ENCODE results near the gene NYAP1. TPM values are rescaled to one million over a fixed set of nuclear protein-coding genes. Genes with fewer than 3 reads are reported as not detected.

Gene NYAP1
- total and polyA plus RNA-seq, 7 experiments from 2014 or later = 0.11 to 0.64 (median 0.44) TPM; not detected in 2

- Mint-ChIP-seq H3K9me3 (no peaks in the 10 kb centered on the region), H3K27ac (peak overlapping the region in 8 of 9 donors; percentile 80 to 89 (median 84)), H3K27me3 (no peaks in the 10 kb centered on the region), H3K36me3 (peaks cover 0 to 11% (median 6%) of the 10 kb centered on the region in 5 donors), H3K4me1 (peaks cover 7 to 28% (median 15%) of the 10 kb centered on the region in 7 donors), H3K4me3 (peak overlapping the region in 4 of 10 donors; percentile 54 to 70 (median 66))
- DNase-seq = no peak
- intact Hi-C loops (cut with micrococcal nuclease) = no loop called here
- Histone ChIP-seq H3K9me3 (ENCODE audit: control insufficient read depth in 2 of 3, low read length in 3 of 3) (no peaks in the 10 kb centered on the region), H3K27ac (ENCODE audit: low read depth, low read length) (no peak overlapping the region), H3K4me3 (ENCODE audit: low read length) (no peak overlapping the region), H3K4me1 (ENCODE audit: control insufficient read depth in 2 of 2, insufficient read depth in 2 of 2, low read length in 2 of 2) (peaks cover 0 to 8% of the 10 kb centered on the region in 2 donors), H3K36me3 (ENCODE audit: control insufficient read depth in 2 of 3, insufficient read depth in 3 of 3, low read length in 3 of 3) (peaks cover 0 to 10% (median 0%) of the 10 kb centered on the region in 3 experiments), H3K27me3 (ENCODE audit: control insufficient read depth in 2 of 2, insufficient read depth in 2 of 2, low read length in 2 of 2) (no peaks in the 10 kb centered on the region)
- CTCF ChIA-PET = interaction anchor here (0.6 to 2.2 kb wide), 3 partner anchors 21 to 104 kb away, joined by 3 to 9 read pairs (median 7); no protein-coding TSS in a partner anchor
- POLR2A ChIA-PET = interaction anchor here (1.0 to 7.8 kb wide), 6 partner anchors 9 to 131 kb away, joined by 3 to 71 read pairs (median 6); partner anchors contain the start of genes FBXO24, MEPCE, PPP1R35 and ZCWPW1
- ATAC-seq = no peak
Observed at GRCh38 chr7:100455206-100455605, 28.5 kb upstream of the NYAP1 start.

DNA sequence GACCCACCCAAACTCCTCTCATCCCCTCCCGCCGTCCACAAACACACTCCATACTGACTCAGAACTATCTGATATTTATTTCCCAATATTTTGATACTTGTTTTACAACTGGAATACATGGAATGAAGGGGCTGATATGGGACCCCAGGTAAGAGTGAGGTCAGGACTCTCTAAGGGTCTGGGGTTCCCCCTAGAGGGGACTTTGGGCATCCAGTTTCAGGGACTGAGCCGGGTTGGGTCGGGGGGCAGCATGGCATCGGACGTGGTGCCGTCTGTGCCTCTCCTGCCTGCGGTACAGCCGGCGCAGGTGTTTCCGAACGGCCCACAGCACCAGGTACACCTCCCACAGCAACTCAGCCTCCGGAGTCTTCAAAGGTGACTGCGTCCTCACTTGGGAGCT lies 27.2 kb upstream of the NYAP1 start:
- no peak for DNase-seq
- peaks cover 7 to 20% (median 13%) of the 10 kb centered on the region in 7 donors for H3K4me1 Mint-ChIP-seq
- H3K27ac ChIP-seq (ENCODE audit: low read depth, low read length) = no peak overlapping the region
- H3K4me1 ChIP-seq (ENCODE audit: control insufficient read depth in 2 of 2, insufficient read depth in 2 of 2, low read length in 2 of 2) = peaks cover 0 to 8% of the 10 kb centered on the region in 2 donors
- no peaks in the 10 kb centered on the region for H3K9me3 Mint-ChIP-seq
- peaks cover 0 to 22% (median 0%) of the 10 kb centered on the region in 3 experiments for H3K36me3 ChIP-seq (ENCODE audit: control insufficient read depth in 2 of 3, insufficient read depth in 3 of 3, low read length in 3 of 3)
- no peaks in the 10 kb centered on the region for H3K27me3 Mint-ChIP-seq
- ChIA-PET POLR2A (interaction anchor here (0.8 to 7.8 kb wide), 5 partner anchors 10 to 130 kb away, joined by 4 to 71 read pairs (median 6); partner anchors contain the start of genes FBXO24, MEPCE, PPP1R35 and ZCWPW1), CTCF (no interaction called here)
- H3K27ac Mint-ChIP-seq = peak overlapping the region in 2 of 9 donors; percentile 43 to 67
- no peak overlapping the region for H3K4me3 ChIP-seq (ENCODE audit: low read length)
- H3K4me3 Mint-ChIP-seq = no peak overlapping the region
- no peak for ATAC-seq
- intact Hi-C loops (cut with micrococcal nuclease) = no loop called here
- H3K36me3 Mint-ChIP-seq = peaks cover 0 to 15% (median 6%) of the 10 kb centered on the region in 5 donors
- no peaks in the 10 kb centered on the region for H3K9me3 ChIP-seq (ENCODE audit: control insufficient read depth in 2 of 3, low read length in 3 of 3)
- H3K27me3 ChIP-seq (ENCODE audit: control insufficient read depth in 2 of 2, insufficient read depth in 2 of 2, low read length in 2 of 2) = no peaks in the 10 kb centered on the region

DNA sequence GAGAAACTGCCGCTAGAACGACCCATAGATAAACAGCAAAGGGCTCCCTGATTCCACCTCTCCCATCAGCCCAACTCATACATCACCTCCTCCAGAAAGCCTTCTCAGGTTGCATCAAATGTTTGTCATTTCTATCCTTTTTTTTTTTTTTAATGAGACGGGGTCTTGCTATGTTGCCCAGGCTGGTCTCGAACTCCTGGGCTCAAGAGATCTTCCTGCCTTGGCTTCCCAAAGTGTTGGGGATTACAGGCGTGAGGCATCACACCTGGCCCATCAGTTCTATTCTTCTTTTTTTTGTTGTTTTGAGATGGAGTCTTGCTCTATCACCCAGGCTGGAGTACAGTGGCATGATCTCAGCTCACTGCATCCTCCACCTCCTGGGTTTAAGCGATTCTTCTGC lies 26.7 kb upstream of the NYAP1 start:
- peaks cover 7 to 20% (median 13%) of the 10 kb centered on the region in 7 donors for H3K4me1 Mint-ChIP-seq
- H3K27ac ChIP-seq (ENCODE audit: low read depth, low read length) = no peak overlapping the region
- no peak for DNase-seq
- H3K4me1 ChIP-seq (ENCODE audit: control insufficient read depth in 2 of 2, insufficient read depth in 2 of 2, low read length in 2 of 2) = peaks cover 0 to 8% of the 10 kb centered on the region in 2 donors
- no peaks in the 10 kb centered on the region for H3K27me3 Mint-ChIP-seq
- H3K9me3 Mint-ChIP-seq = no peaks in the 10 kb centered on the region
- POLR2A ChIA-PET = interaction anchor here (0.6 to 4.8 kb wide), 3 partner anchors 10 to 28 kb away, joined by 4 to 30 read pairs (median 4); partner anchors contain the start of genes MEPCE and ZCWPW1
- intact Hi-C loops (cut with micrococcal nuclease) = no loop called here
- ATAC-seq = no peak
- H3K36me3 ChIP-seq (ENCODE audit: control insufficient read depth in 2 of 3, insufficient read depth in 3 of 3, low read length in 3 of 3) = peaks cover 0 to 22% (median 0%) of the 10 kb centered on the region in 3 experiments
- H3K36me3 Mint-ChIP-seq = peaks cover 0 to 15% (median 6%) of the 10 kb centered on the region in 5 donors
- no peak overlapping the region for H3K4me3 ChIP-seq (ENCODE audit: low read length)
- CTCF ChIA-PET = no interaction called here
- no peaks in the 10 kb centered on the region for H3K9me3 ChIP-seq (ENCODE audit: control insufficient read depth in 2 of 3, low read length in 3 of 3)
- H3K4me3 Mint-ChIP-seq = no peak overlapping the region
- H3K27me3 ChIP-seq (ENCODE audit: control insufficient read depth in 2 of 2, insufficient read depth in 2 of 2, low read length in 2 of 2) = no peaks in the 10 kb centered on the region
- peak overlapping the region in 3 of 9 donors; percentile 43 to 67 (median 53) for H3K27ac Mint-ChIP-seq

DNA sequence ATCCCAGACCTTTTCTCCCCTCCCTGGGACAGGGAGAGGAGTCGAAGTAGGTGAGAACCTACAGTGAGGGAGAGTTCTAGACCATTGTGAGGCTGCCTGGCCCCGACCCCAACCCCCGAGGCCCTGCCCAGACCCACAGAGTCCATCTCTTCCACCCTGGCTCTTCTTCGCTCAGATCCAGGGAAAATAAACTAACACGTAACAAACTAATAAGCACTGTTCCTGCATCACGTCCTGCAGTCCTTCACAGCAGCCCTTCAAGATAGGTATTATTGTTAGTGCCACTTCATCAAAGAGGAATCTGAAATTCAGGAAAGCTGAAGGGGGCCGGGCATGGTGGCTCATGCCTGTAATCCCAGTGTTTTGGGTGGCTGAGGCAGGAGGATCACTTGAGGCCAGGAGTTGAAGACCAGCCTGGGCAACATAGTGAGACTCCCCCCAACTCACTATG lies 19.5 kb upstream of the NYAP1 start, which contains the start of gene SPACDR:
Gene SPACDR (minus strand): TSS at position 51 of the 451 bp plus-strand sequence. CDS start 235 bp downstream, outside the sequence.
- H3K36me3 ChIP-seq (ENCODE audit: control insufficient read depth in 2 of 3, insufficient read depth in 3 of 3, low read length in 3 of 3) = peaks cover 8 to 63% (median 10%) of the 10 kb centered on the region in 3 experiments
- Mint-ChIP-seq H3K9me3 (no peaks in the 10 kb centered on the region), H3K27ac (peak within 1 kb of the TSS in 6 of 9 donors; percentile 12 to 77 (median 38)), H3K27me3 (no peaks in the 10 kb centered on the region), H3K4me3 (no peak within 1 kb of the TSS), H3K36me3 (peaks cover 0 to 12% (median 0%) of the 10 kb centered on the region in 5 donors), H3K4me1 (peaks cover 0 to 16% (median 4%) of the 10 kb centered on the region in 7 donors)
- H3K4me1 ChIP-seq (ENCODE audit: control insufficient read depth in 2 of 2, insufficient read depth in 2 of 2, low read length in 2 of 2) = peaks cover 3% of the 10 kb centered on the region in 2 donors
- ChIA-PET CTCF (no interaction called here), POLR2A (interaction anchor here (0.6 to 1.8 kb wide), 5 partner anchors 10 to 230 kb away, joined by 3 to 5 read pairs (median 3); partner anchors contain the start of genes GIGYF1 and TSC22D4)
- no peaks in the 10 kb centered on the region for H3K27me3 ChIP-seq (ENCODE audit: control insufficient read depth in 2 of 2, insufficient read depth in 2 of 2, low read length in 2 of 2)
- DNase-seq (no peak), ATAC-seq (no peak)
- no peak within 1 kb of the TSS for H3K4me3 ChIP-seq (ENCODE audit: low read length)
- intact Hi-C loops (cut with micrococcal nuclease) = no loop called here
- no peaks in the 10 kb centered on the region for H3K9me3 ChIP-seq (ENCODE audit: control insufficient read depth in 2 of 3, low read length in 3 of 3)
- H3K27ac ChIP-seq (ENCODE audit: low read depth, low read length) = no peak within 1 kb of the TSS

- H3K36me3 ChIP-seq (ENCODE audit: control insufficient read depth in 2 of 3, insufficient read depth in 3 of 3, low read length in 3 of 3) = peaks cover 8 to 68% (median 10%) of the 10 kb centered on the region in 3 experiments
- no peak for ATAC-seq
- H3K4me3 ChIP-seq (ENCODE audit: low read length) = no peak overlapping the region
- ChIA-PET POLR2A (interaction anchor here (0.6 to 1.3 kb wide), 8 partner anchors 10 to 230 kb away, joined by 3 to 6 read pairs (median 3); partner anchors contain the start of genes GIGYF1 and TSC22D4), CTCF (interaction anchor here (0.6 to 1.4 kb wide), 2 partner anchors 22 to 95 kb away, joined by 3 to 5 read pairs; no protein-coding TSS in a partner anchor)
- peak overlapping the region in 3 of 9 donors; percentile 25 to 72 (median 37) for H3K27ac Mint-ChIP-seq
- H3K36me3 Mint-ChIP-seq = peaks cover 0 to 9% (median 0%) of the 10 kb centered on the region in 5 donors
- H3K27me3 Mint-ChIP-seq = no peaks in the 10 kb centered on the region
- H3K4me1 Mint-ChIP-seq = peaks cover 1 to 21% (median 4%) of the 10 kb centered on the region in 7 donors
- intact Hi-C loops (cut with micrococcal nuclease) = no loop called here
- H3K27ac ChIP-seq (ENCODE audit: low read depth, low read length) = no peak overlapping the region
- peaks cover 6 to 7% of the 10 kb centered on the region in 2 donors for H3K4me1 ChIP-seq (ENCODE audit: control insufficient read depth in 2 of 2, insufficient read depth in 2 of 2, low read length in 2 of 2)
- no peaks in the 10 kb centered on the region for H3K9me3 Mint-ChIP-seq
- no peak overlapping the region for H3K4me3 Mint-ChIP-seq
- no peaks in the 10 kb centered on the region for H3K9me3 ChIP-seq (ENCODE audit: control insufficient read depth in 2 of 3, low read length in 3 of 3)
- no peak for DNase-seq
- H3K27me3 ChIP-seq (ENCODE audit: control insufficient read depth in 2 of 2, insufficient read depth in 2 of 2, low read length in 2 of 2) = no peaks in the 10 kb centered on the region
Observed at GRCh38 chr7:100464791-100465190, 18.9 kb upstream of the NYAP1 start.

DNA sequence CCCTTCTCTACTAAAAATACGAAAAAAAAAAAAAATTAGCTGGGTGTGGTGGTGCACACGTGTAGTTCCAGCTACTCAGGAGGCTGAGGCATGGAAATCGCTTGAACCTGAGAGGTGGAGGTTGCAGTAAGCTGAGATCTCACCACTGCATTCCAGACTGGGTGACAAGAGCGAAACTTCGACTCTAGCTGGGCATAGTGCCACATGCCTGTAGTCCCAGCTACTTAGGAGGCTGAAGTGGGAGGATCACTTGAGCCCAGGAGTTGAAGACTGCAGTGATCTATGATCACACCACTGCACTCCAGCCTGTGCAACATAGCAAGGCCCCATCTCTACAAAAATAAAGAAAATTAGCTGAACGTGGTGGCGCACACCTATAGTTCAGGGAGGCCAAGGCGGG lies 18.4 kb upstream of the NYAP1 start:
- intact Hi-C loops (cut with micrococcal nuclease) = no loop called here
- Mint-ChIP-seq H3K9me3 (no peaks in the 10 kb centered on the region), H3K4me3 (no peak overlapping the region), H3K27ac (peak overlapping the region in 4 of 9 donors; percentile 5 to 73 (median 38)), H3K27me3 (no peaks in the 10 kb centered on the region), H3K4me1 (peaks cover 4 to 24% (median 7%) of the 10 kb centered on the region in 7 donors), H3K36me3 (peaks cover 0 to 9% (median 0%) of the 10 kb centered on the region in 5 donors)
- Histone ChIP-seq H3K4me1 (ENCODE audit: control insufficient read depth in 2 of 2, insufficient read depth in 2 of 2, low read length in 2 of 2) (peaks cover 6 to 7% of the 10 kb centered on the region in 2 donors), H3K9me3 (ENCODE audit: control insufficient read depth in 2 of 3, low read length in 3 of 3) (no peaks in the 10 kb centered on the region), H3K27ac (ENCODE audit: low read depth, low read length) (no peak overlapping the region), H3K36me3 (ENCODE audit: control insufficient read depth in 2 of 3, insufficient read depth in 3 of 3, low read length in 3 of 3) (peaks cover 10 to 66% (median 10%) of the 10 kb centered on the region in 3 experiments), H3K27me3 (ENCODE audit: control insufficient read depth in 2 of 2, insufficient read depth in 2 of 2, low read length in 2 of 2) (no peaks in the 10 kb centered on the region), H3K4me3 (ENCODE audit: low read length) (no peak overlapping the region)
- no peak for DNase-seq
- CTCF ChIA-PET = interaction anchor here (0.6 to 1.4 kb wide), 4 partner anchors 16 to 106 kb away, joined by 3 to 5 read pairs (median 4); no protein-coding TSS in a partner anchor
- no peak for ATAC-seq
- POLR2A ChIA-PET = interaction anchor here (0.6 to 1.3 kb wide), 9 partner anchors 12 to 355 kb away, joined by 3 to 6 read pairs (median 4); partner anchors contain the start of gene TSC22D4

All from naive thymus-derived CD4-positive, alpha-beta T cell (primary cell).